Measurements from ENCODE around the gene DNAJC16.
A peak's percentile ranks its signal among the peaks of the same experiment; 100 is the strongest.
"Not testable (repeated sequence)": the region's sequence is repeated elsewhere in the genome, so short reads cannot be mapped to it uniquely, and the experiment has no call there.

Gene DNAJC16

DNA sequence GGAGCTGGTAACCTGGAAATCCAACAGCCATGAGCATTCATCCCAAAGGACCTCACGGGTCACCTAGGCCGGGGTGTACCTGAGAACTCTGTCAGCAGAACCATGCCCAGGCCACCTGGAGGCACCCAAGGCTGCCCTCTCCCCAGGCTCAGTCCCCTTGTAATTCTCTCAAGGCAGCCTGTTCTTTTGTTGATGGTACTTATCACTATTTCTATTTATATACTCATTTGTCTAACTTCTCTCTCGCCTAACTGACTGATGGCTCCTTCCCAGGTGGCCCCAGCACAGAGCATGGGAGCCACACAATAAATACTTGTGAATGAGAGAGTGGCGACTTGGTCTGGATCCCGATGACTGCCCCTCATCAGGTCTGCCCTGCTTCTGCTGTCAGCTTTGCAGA is 19.4 kb upstream of the DNAJC16 start:
- no peak for DNase-seq (ENCODE audit: low read depth)

DNA sequence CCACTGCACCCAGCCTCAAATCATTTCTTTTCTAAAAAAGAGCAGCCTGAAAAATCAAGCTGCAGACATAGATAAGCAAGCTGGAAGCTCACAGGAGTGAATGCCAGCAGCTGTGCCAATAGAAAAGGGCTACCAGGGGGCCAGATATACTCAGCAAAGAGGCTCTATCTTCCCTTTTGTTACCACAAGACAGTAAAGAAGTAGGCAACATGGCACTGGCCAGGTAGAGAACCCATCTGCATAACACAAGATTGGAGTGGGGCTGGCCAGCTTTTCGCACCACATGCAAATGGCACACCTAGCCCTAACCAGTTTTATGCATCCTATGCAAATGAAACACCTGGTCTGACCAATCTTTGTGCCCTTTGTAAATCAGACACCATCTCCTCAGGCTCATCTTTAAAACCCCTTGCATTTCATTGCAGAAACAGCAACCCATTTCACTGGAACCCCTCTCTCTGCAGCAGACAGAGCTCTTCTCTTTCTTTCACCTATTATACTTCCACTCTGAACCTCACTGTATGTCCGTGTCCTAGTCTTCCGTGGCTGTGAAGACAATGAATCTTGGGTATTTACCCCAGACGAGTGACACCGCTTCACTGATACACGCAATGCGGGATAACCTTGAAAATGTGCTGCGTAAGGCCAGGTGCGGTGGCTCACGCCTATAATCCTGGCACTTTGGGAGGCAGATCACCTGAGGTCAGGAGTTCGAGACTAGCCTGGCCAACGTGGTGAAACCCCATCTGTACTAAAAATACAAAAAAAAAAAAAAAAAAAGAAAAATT is 17.8 kb upstream of the DNAJC16 start:
- DNase-seq (ENCODE audit: low read depth): no peak

DNA sequence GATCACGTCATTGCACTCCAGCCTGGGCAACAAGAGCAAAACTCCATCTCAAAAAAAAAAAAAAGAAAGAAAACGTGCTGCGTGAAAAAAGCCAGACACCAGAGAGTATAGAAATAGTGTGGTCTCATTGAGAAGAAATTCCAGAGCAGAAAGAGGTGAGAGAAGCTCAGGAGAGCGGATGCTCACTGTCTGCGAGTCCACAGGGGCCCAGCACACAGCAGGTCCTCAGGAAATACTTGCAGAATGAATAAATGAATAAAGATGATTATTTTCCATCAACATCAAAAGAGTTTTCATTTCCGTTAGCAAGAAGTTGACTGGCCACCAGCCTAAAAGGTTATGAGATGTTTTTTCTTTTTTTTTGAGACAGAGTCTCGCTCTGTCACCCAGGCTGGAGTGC is 17.1 kb upstream of the DNAJC16 start:
- no peak for DNase-seq (ENCODE audit: low read depth)

DNA sequence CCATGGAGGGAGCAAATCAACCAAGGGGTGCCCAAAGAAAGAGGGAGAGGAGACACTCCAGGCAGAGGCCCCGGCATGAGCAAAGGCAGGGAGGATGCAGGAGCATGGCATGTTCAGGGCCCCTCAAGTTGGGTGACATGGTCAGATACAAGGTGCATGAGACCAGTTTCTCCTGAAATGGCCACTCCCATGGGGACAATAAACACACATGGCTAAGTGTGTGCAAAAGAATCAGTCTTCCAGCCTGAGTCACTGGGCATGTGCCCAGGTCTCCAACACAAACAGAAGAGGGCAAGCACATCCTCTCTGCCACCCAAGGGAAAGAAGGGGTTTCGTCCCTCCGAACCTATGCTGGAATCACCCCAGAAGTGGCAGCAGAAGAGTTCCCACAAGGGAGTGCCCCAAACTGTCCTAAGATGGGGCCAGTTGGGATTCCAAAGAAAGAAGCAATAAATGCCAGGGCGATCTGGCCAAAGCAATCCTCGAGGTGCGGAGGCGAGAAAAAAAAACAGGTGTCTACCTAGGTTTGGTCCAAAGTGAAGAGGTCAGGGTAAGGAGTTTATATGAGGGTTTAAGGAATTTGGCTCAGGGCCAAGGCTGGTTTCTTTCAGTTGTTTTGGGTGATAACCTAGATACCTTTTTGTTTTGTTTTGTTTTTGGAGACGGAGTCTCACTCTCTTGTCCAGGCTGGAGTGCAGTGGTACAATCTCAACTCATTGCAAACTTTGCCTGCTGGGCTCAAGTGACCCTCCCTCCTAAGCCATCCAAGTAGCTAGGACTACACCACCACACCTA is 15.8 kb upstream of the DNAJC16 start:
- DNase-seq (ENCODE audit: low read depth): no peak

DNA sequence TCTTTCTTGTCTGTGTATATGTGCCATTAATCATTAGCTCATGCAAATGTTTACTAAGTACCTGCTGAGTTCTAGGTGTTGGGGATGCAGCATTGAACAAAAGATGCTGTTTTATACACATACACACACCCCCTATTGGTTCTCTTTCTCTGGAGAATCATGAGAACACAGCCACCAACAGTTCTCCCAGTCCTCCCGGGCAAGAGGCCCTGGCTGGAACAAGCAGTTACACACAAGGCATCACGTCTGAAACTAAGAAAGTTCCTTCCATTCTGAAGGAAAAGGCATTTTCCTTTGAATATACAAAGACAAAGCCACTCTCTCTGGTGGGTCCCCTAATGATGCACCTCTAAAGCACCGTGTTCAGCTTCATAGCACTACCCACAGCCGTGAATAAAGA is 13.5 kb upstream of the DNAJC16 start:
- no peak for DNase-seq (ENCODE audit: low read depth)

DNA sequence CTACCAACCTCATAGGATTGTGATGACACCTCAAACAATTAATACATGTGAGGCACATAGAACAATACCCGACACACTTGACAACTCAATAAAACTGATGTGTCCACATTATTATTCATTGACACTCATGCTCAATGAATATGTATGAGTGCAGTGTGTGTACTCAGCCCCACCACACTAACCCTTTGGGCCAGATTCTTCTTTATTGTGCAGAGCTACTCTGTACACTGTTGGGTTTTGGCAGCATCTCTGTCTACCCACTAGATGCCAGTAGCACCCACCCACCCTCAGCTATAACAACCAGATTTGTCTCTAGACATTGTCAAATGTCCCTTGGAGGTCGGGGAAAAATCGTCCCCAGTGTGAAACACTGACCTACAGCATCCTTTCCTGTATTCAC is 12.7 kb upstream of the DNAJC16 start:
- no peak for DNase-seq (ENCODE audit: low read depth)

DNA sequence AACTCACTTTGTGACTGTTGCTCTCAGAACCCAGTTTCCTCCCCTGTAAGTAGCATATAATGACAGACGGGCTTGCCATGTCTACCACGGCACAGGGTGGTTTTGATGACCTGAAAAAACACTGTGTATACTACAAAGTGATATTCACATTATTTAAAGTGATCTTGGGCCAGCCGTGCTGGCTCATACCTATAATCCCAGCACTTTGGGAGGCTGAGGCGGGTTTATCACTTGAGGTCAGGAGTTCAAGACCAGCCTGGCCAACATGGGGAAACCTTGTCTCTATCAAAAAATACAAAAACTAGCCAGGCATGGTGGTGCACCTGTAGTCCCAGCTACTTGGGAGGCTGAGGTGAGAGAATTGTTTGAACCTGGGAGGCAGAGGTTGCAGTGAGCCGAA is 12.1 kb upstream of the DNAJC16 start:
- DNase-seq (ENCODE audit: low read depth): not testable (repeated sequence)

DNA sequence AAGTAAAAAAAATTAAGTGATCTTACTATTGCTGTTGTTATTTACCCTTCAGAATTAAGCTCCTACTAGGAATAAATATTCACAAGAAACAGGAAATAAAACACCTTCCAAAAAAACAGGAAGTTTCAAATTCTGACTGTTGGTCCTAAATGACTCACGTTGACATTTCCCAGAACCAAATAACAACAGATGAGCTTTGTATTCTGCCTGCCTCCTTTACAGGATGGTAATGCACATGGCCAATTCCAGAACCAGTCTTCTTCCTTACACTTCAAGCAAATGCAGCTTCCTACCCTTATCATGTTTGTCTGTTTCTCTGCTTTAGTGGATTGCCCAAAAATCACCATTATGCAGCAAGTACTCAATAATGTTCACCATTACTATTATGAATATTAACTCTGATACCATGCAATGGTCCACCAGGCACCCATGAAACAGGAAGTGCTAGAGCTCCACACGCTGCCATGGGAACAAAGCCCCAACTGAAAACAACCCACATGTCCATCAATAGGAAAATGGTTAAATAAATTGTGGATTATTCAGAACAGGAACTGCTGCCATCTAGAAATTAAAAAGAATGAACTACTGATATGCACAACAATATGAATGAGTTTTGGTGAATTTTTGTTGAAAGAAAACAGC is 11.5 kb upstream of the DNAJC16 start:
- no peak for DNase-seq (ENCODE audit: low read depth)

DNA sequence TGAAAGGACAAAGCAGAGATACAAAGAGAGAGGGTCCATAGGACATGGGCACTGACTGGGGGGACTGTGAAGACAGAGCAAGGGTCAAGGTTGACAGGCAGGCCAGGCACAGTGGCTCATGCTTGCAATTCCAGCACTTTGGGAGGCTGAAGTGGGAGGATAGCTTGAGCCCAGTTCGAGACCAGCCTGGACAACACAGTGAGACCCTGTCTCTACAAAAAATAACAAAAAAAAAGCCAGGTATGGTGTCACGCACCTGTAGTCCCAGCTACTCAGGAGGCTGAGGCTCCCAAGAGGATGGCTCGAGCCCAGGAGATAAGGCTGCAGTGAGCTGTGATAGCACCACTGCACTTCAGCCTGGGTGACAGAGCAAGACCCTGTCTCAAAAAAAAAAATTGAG is 7.0 kb upstream of the DNAJC16 start:
- no peak for DNase-seq (ENCODE audit: low read depth)

DNA sequence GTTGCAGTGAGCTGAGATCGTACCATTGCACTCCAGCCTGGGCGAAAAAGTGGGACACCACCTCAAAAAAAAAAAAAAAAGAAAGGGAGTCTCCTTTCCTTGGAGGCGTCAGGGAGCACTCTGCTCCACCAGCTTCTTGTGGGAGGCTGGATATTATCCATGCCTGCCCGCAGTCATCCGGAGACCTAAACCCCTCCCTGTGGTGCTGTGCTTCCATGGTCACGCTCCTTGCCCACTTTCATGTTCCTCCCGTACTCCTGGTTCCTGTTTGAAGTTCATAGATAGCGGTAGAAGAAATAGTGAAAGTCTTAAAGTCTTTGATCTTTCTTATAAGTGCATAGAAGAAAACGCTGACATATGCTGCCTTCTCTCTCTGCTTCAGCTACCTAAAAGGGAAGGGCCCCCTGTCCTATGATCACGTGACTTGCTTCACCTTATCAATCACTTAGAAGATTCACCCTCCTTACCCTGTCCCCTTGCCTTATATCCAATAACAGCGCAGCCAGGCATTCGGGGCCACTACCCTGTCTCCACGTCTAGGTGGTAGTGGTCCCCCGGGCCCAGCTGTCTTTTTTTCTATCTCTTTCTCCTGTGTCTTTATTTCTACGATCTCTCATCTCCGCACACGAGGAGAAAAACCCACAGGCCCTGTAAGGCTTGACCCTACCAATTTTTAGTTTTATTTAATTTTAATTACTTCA is 5.3 kb upstream of the DNAJC16 start:
- not testable (repeated sequence) for DNase-seq (ENCODE audit: low read depth)

DNA sequence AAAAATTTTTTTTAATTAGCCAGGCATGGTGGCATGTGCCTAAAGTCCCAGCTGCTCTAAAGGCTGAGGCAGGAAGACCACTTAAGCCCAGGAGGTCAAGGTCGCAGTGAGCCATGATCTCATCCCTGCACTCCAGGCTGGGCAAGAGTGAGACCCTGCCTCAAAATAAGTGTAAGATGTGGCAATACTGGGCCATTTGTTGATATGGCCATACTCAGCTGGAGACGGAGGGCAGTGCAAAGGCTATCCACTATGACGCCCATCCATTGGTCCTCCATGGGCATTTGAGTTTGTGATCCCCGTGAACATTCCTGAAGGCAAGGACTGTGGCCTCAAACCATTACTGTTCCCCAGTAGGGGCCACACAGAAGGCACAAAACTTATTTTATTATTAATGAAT is 4.1 kb upstream of the DNAJC16 start:
- DNase-seq (ENCODE audit: low read depth): no peak

DNA sequence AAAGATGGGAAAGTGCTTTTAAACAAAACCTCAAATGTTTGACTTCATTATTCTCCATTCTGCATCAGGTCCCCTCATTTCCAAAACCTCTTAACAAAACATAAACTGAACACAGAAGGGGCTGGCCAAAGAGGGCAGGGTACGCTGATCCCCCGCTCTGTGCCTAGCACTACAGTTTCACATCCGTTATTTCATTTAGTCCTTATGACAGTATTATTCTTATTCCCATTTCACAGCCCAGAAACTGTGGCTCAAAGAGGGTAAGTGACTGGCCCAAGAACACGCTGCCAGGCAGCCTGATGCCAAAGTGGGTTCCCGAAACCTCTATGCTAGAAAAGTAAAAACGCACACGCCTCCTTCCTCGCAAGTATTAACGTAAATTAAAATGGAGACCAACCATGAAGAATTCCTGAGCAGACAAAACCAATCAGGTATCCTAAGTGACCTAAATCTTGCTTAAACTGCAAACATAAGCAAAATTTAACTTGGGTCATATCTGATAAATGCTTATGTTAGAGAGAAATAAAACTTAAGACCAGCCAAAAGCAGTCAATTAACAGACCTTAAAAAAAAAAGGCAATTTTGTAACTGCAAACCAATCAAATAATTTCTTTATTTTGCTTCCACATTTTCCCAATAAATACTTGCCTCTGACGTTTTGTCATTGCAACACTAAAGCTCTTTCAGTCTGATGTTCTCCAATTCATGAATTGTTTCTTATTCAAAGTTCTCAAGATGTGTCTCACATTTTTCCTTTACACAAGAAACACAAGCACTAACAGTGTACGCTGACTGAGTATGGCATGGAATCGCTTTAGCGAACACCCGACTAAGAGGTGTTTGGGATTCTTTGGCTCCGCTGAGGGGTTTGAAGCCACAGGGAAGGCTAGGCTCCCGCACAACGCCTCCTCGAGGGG is 3.3 kb upstream of the DNAJC16 start:
- no peak for DNase-seq (ENCODE audit: low read depth)

DNA sequence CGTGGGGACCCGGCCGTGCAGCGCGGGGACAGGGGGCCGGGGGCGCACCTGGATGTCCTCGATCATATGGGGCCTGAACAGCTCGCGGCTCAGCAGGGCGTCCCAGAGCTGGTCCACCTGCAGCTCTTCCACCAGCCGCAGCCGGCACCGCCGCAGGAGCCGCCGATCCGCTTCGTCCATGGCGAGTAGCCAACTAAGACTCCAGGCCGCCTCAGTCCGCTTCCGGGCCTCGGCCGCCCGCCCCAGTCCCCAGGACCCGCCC is 2.7 kb upstream of the DNAJC16 start, which contains the start of gene CASP9:
Gene CASP9 (minus strand): TSS at position 195 of the 262 bp plus-strand sequence. CDS start 15 bp downstream, at position 180.
- DNase-seq (ENCODE audit: low read depth): no peak

DNA sequence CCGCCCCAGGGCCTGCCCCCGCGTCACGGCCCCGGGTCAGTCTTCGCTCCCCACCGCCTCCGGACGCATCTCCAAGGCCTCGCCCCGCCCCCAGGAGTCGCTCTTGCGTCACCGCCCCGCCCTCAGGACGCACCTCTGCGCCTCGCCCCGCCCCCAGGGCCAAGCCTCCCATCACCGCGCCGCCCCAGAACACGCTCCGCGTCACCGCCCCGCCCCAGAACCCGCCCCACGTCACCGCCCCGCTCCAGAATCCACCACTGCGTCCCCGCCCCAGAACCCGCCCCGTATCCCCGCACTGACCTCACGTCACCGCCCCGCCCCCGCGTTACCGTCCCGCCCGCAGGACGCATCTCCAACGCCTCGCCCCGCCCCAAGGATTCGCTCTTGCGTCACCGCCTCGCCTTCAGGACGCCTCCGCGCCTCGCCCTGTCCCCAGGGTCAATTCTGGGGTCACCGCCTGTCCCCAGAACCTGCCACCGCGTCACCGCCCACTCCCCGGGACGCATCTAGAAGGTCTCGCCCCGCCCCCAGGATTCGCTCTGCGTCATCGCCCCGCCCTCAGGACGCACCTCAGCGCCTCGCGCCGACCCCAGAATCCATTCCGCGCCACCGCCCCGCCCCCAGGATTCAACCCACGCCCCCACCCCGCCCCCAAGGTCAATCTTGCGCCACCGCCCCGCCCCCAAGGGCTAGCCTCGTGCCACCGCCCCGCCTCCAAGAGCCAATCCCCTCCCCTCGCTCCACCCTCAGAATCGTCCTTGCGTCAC is 2.2 kb upstream of the DNAJC16 start:
- DNase-seq (ENCODE audit: low read depth): peak; percentile 98

DNA sequence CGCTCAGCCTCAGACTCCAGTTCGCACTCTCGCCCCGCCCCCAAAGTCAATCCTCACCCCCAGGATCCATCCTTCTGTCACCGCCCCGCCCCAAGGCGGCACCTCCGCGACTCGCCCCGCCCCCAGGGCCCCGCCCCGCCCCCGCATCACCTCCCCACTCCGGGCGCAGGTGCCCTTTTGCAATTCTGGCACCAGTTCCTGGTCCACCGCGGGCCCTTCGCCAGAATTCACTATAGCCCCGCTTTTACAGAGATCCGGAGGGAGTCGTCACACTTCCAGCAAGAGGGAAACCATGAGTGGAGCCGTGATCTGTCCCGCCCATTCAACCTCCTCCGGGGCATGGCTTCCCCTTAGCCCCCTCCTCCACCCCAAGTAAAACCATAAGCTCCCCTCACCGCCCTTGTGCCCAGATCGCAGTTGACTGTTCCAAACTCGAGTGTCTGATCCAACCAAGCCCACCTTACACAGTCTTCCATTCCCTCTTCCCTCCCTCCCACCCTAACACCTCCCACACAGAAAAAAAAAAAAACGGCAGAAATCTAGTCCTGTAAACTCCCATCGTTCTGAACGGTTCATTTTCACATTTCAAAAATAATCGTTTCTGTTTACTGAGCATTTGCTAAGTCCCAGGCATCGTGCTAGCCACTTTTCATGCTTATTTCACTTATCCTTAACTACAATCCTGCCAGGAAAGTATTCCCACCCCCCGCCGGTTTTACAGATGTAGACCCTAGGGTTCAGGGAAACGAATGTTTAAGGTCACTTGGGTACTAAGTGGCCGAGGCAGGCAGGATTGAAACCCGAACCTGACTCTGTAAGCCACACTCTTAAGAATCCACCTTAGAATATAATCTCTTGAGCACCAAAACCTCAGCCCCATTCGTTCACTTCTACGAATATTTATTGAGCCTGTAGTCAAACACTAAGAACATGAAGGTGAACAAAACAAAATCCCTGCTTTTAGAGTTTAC is 1.3 kb upstream of the DNAJC16 start:
- DNase-seq (ENCODE audit: low read depth): no peak

DNA sequence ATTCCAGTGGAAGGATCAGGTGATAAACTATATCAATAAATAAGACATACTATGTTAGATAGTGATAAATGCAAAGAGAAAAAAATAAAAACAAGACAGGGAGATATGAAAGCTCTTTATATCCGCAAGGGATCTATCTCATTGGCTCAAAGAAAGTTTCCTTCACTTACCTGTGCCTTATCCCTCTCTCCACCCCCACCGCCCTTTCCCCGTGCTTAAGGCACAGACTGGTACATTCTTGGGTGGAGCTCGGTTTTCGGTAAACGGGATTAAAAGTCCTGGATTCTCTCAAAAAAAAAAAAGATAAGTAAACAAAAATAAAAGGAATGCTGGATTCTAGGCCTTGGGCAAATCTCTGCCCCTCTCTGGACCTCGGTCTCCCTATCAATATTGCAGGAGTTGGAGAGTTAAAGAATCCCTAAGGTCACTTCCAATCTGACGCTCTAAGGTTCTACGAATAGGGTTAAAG is 593 bp upstream of the DNAJC16 start:
- no peak for DNase-seq (ENCODE audit: low read depth)

DNA sequence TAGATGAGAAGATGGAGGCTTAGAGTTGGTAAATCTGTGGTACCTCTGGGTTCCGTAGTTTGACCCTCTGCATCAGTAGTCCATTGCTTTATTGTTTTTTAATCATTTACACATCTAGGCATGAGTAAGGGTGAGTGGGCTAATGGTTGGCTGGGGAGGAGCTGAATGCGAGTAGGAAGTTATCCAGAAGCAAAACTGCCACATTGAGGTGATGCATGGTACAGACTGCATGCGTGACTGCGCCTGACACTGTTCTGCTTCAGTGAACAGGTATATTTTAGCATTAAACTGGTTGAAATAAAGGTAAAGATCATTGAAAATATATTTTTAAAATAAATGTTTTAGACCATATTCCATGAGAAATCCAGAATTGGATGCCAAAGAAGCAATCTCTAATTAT is 4.4 kb downstream of the DNAJC16 start:
- no peak for DNase-seq (ENCODE audit: low read depth)

DNA sequence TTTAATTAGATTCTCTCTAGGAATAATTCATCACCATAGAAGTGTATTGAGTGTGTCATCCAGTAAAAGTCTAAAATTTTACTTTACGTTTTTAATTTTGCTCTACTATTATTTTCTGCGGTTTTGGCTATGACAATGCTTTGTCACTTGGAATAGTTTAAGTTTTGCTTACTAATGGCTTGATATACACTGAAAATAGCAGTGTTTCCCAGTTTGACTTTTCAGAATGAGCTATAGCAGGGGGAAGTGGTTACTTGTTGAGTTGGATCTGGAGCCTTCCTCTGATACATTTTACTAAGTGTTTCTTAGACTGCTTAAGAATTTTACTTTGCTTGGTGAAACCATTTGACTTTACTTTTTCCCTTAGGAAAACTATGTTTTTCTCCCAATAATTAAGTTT is 5.0 kb downstream of the DNAJC16 start:
- DNase-seq (ENCODE audit: low read depth): no peak

DNA sequence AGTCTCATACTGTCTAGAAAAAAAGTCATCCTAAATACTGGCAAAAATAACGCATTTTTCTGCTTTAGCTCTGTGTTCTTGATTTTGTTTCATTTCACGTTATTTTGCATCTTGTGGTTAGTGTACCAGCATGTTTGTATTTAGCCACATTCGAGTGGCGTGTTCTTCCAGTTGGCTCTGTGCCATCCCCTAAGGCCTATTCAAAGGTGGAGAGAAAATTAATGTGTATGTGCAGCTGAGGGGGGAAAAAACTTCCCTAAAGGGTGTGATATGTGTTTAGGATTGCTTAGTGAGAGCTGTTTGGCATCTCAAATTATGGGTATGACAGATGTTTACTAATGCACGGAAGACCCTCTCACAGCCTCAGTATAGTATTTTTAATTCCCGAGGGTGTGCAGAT is 12.1 kb downstream of the DNAJC16 start:
- DNase-seq (ENCODE audit: low read depth): no peak

Data from stimulated activated CD8-positive, alpha-beta memory T cell treated with anti-CD3 and anti-CD28 coated beads, Interleukin-15, amount 100 ng/mL, for 24 hours (primary cell).